HG03175 (cell line): ENCODE data around the gene SPEF2.

ENCODE experiments used
- ATAC-seq: cut with Tn5 transposase; IDR thresholded peaks from one replicate; pipeline ENCODE4 v1.9.1; 2021; ENCODE audit warnings: mild to moderate bottlenecking, moderate library complexity; ENCODE audit not compliant: unreplicated experiment

Gene SPEF2

GRCh38 chr5:35698047-35698808 is 80.6 kb downstream of the SPEF2 start:
- ATAC-seq: no peak

GRCh38 chr5:35707659-35708058 is 90.0 kb downstream of the SPEF2 start:
- no peak for ATAC-seq

- ATAC-seq: no peak
These were observed 92.0 kb downstream of the SPEF2 start for GRCh38 chr5:35709688-35710087.

- no peak for ATAC-seq
These were observed 100.1 kb downstream of the SPEF2 start for GRCh38 chr5:35717718-35718117.

- ATAC-seq: no peak
These were observed 118.1 kb downstream of the SPEF2 start for GRCh38 chr5:35735718-35736117.

- ATAC-seq: no peak
These were observed 118.6 kb downstream of the SPEF2 start for GRCh38 chr5:35736280-35736679.

- no peak for ATAC-seq
These were observed 123.6 kb downstream of the SPEF2 start for GRCh38 chr5:35741126-35741716.

GRCh38 chr5:35741971-35742370 is 124.3 kb downstream of the SPEF2 start:
- ATAC-seq: no peak

- ATAC-seq: no peak
These were observed 126.0 kb downstream of the SPEF2 start for GRCh38 chr5:35743644-35744043.

GRCh38 chr5:35745193-35745592 is 127.5 kb downstream of the SPEF2 start:
- ATAC-seq: no peak

- no peak for ATAC-seq
These were observed 128.0 kb downstream of the SPEF2 start for GRCh38 chr5:35745660-35746059.

- no peak for ATAC-seq
These were observed 134.3 kb downstream of the SPEF2 start for GRCh38 chr5:35752012-35752411.

- no peak for ATAC-seq
These were observed 135.8 kb downstream of the SPEF2 start for GRCh38 chr5:35753500-35753899.

GRCh38 chr5:35754481-35754880 is 136.8 kb downstream of the SPEF2 start:
- ATAC-seq: no peak

- ATAC-seq: no peak
These were observed 138.3 kb downstream of the SPEF2 start for GRCh38 chr5:35755966-35756365.

- no peak for ATAC-seq
These were observed 140.6 kb downstream of the SPEF2 start for GRCh38 chr5:35758151-35758724.

GRCh38 chr5:35761541-35761940 is 143.9 kb downstream of the SPEF2 start:
- ATAC-seq: no peak

- no peak for ATAC-seq
These were observed 144.7 kb downstream of the SPEF2 start for GRCh38 chr5:35762368-35762767.

GRCh38 chr5:35765921-35766320 is 148.3 kb downstream of the SPEF2 start:
- no peak for ATAC-seq

GRCh38 chr5:35771300-35771699 is 153.6 kb downstream of the SPEF2 start:
- no peak for ATAC-seq

GRCh38 chr5:35771839-35772238 is 154.2 kb downstream of the SPEF2 start:
- no peak for ATAC-seq

- ATAC-seq: no peak
These were observed 156.3 kb downstream of the SPEF2 start for GRCh38 chr5:35773967-35774366.
